Raji (cell line): ENCODE data around the gene BAHCC1.

Experiments used
- POLR2A ChIP-seq: IDR thresholded peaks from 2 replicates; pipeline ENCODE4 v1.6.1; 2011; ENCODE audit warnings: low read depth, low read length, control low read depth; ENCODE audit not compliant: insufficient read depth

Gene BAHCC1

GRCh38 chr17:81365601-81366585, 29.4 kb upstream of the BAHCC1 start:
- TF ChIP-seq POLR2A = no peak

GRCh38 chr17:81366648-81367047, 28.6 kb upstream of the BAHCC1 start:
- TF ChIP-seq POLR2A = no peak

- TF ChIP-seq POLR2A = no peak
Measured at GRCh38 chr17:81367171-81367570, 28.1 kb upstream of the BAHCC1 start.

- TF ChIP-seq POLR2A = no peak
Measured at GRCh38 chr17:81368161-81369022, 26.9 kb upstream of the BAHCC1 start.

GRCh38 chr17:81370294-81370693, 25.0 kb upstream of the BAHCC1 start:
- no peak for TF ChIP-seq POLR2A

GRCh38 chr17:81371910-81372760, 23.1 kb upstream of the BAHCC1 start:
- TF ChIP-seq POLR2A = no peak

GRCh38 chr17:81373536-81374160, 21.6 kb upstream of the BAHCC1 start:
- no peak for TF ChIP-seq POLR2A

- TF ChIP-seq POLR2A = no peak
Measured at GRCh38 chr17:81374890-81375289, 20.4 kb upstream of the BAHCC1 start.

GRCh38 chr17:81376946-81377714, 18.1 kb upstream of the BAHCC1 start:
- no peak for TF ChIP-seq POLR2A

- no peak for TF ChIP-seq POLR2A
Measured at GRCh38 chr17:81378941-81379511, 16.2 kb upstream of the BAHCC1 start.

GRCh38 chr17:81379523-81379942, 15.7 kb upstream of the BAHCC1 start:
- TF ChIP-seq POLR2A = no peak

GRCh38 chr17:81380131-81380530, 15.1 kb upstream of the BAHCC1 start:
- no peak for TF ChIP-seq POLR2A
